PC-9 (cell line): ENCODE results near the gene TMPRSS11B. TPM values are rescaled to one million over a fixed set of nuclear protein-coding genes. Genes with fewer than 3 reads are reported as not detected.

Source experiments
- BruUV-seq: library from RNA; stranded (reverse); fragments of 400-500 nt; replicated peaks from 2 replicates; lab custom pipeline; 2021; lab: Mats Ljungman, UMichigan
- CTCF ChIA-PET: fragments of 300-600 bp; sonication (Branson Sonifier 250); formaldehyde crosslinking; loops from one replicate; lab custom pipeline; 2022; ENCODE audit warnings: antibody characterized with exemption; lab: Charles Lee
- POLR2A ChIA-PET: fragments of 300-600 bp; sonication (Branson Sonifier 250); formaldehyde crosslinking; loops from one replicate; lab custom pipeline; 2022; ENCODE audit warnings: antibody characterized with exemption; ENCODE audit not compliant: unreplicated experiment; lab: Charles Lee
- DNase-seq, 2 experiments: peaks; one replicate each; pipeline versions ENCODE4 v3.0.0 to v3.0.0-alpha.2; 2015 to 2022; ENCODE audit warnings: mixed read lengths in 1 of 2
- H2AFZ ChIP-seq: fragments of 200-600 bp; sonication (generic); 2 replicates; pipeline ENCODE4 v1.8.1; 2017; ENCODE audit warnings: antibody characterized with exemption
- H3F3A ChIP-seq: fragments of 200-600 bp; sonication (generic); 2 replicates; pipeline ENCODE4 v1.8.1; 2017; ENCODE audit warnings: antibody characterized with exemption, mild to moderate bottlenecking, low read depth; ENCODE audit not compliant: insufficient read depth
- H3K27ac ChIP-seq: fragments of 200-600 bp; sonication (generic); 2 replicates; pipeline ENCODE4 v1.6.1; 2016; ENCODE audit warnings: mixed run types
- H3K27me3 ChIP-seq: fragments of 200-600 bp; sonication (generic); 2 replicates; pipeline ENCODE4 v1.6.1; 2016; ENCODE audit warnings: low read depth, mixed run types; ENCODE audit not compliant: insufficient read depth
- H3K36me3 ChIP-seq: fragments of 200-600 bp; sonication (generic); 2 replicates; pipeline ENCODE4 v1.6.1; 2016; ENCODE audit warnings: low read depth, mixed run types
- H3K4me1 ChIP-seq: fragments of 200-600 bp; sonication (generic); replicated peaks from 2 replicates; pipeline ENCODE4 v1.6.1; 2016; ENCODE audit warnings: mixed run types; ENCODE audit not compliant: insufficient read depth
- H3K4me2 ChIP-seq: fragments of 200-600 bp; sonication (generic); 2 replicates; pipeline ENCODE4 v1.6.1; 2017; ENCODE audit warnings: mixed run types
- H3K4me3 ChIP-seq: fragments of 200-600 bp; sonication (generic); 2 replicates; pipeline ENCODE4 v1.6.1; 2016; ENCODE audit warnings: mixed run types
- H3K79me2 ChIP-seq: fragments of 200-600 bp; sonication (generic); 2 replicates; pipeline ENCODE4 v1.6.1; 2017; ENCODE audit warnings: low read depth, mixed run types
- H3K9me2 ChIP-seq: fragments of 200-600 bp; sonication (generic); 2 replicates; pipeline ENCODE4 v1.8.1; 2017; ENCODE audit warnings: mild to moderate bottlenecking; ENCODE audit not compliant: insufficient read depth
- H3K9me3 ChIP-seq: fragments of 200-600 bp; sonication (generic); 2 replicates; pipeline ENCODE4 v1.8.1; 2016; ENCODE audit warnings: low read depth; ENCODE audit not compliant: insufficient read depth
- H4K20me1 ChIP-seq: fragments of 200-600 bp; sonication (generic); 2 replicates; pipeline ENCODE4 v1.8.1; 2017; ENCODE audit not compliant: insufficient read depth
- EZH2 ChIP-seq: fragments of 200-600 bp; sonication (generic); IDR thresholded peaks from 2 replicates; pipeline ENCODE4 v1.8.0; 2017; ENCODE audit warnings: antibody characterized with exemption, low read depth
- intact Hi-C: fragments of 100-400 bp; cut with micrococcal nuclease; formaldehyde crosslinking; loops from one replicate; pipeline ENCODE4 v1.10.0; 2022; ENCODE audit not compliant: unreplicated experiment
- total RNA-seq: library from RNA; stranded (reverse); gene quantifications from 2 replicates; pipeline ENCODE4 v1.2.3, GENCODE V29; 2021
- TF ChIP-seq, protein P1 (sequence below): fragments of 200-600 bp; sonication (generic); conservative IDR thresholded peaks from 2 replicates; pipeline ENCODE4 v1.6.1; 2017; ENCODE audit warnings: mixed run types, antibody characterized with exemption, mild to moderate bottlenecking, moderate library complexity

The TMPRSS11B gene
- total RNA-seq, 1 experiment from 2014 or later, result not detected

GRCh38 chr4:68264875-68265565 is 19.5 kb upstream of the TMPRSS11B start:
- no peak overlapping the region for H3K4me3 ChIP-seq
- H3K4me2 ChIP-seq, result no peak overlapping the region
- H3K9me3 ChIP-seq, result no peaks in the 10 kb centered on the region
- H3K36me3 ChIP-seq, result no peaks in the 10 kb centered on the region
- DNase-seq, result no peak
- H3K9me2 ChIP-seq, result no peaks in the 10 kb centered on the region
- H3K27ac ChIP-seq, result no peak overlapping the region
- no peaks in the 10 kb centered on the region for H3K79me2 ChIP-seq
- POLR2A ChIA-PET, result no interaction called here
- H2AFZ ChIP-seq, result no peak overlapping the region
- BruUV-seq, result no TSS peak
- intact Hi-C loops, result no loop called here
- CTCF ChIA-PET, result no interaction called here
- H3F3A ChIP-seq, result no peaks in the 10 kb centered on the region
- H4K20me1 ChIP-seq, result no peaks in the 10 kb centered on the region
- TF ChIP-seq EZH2, result no peak
- TF ChIP-seq, protein P1, sequence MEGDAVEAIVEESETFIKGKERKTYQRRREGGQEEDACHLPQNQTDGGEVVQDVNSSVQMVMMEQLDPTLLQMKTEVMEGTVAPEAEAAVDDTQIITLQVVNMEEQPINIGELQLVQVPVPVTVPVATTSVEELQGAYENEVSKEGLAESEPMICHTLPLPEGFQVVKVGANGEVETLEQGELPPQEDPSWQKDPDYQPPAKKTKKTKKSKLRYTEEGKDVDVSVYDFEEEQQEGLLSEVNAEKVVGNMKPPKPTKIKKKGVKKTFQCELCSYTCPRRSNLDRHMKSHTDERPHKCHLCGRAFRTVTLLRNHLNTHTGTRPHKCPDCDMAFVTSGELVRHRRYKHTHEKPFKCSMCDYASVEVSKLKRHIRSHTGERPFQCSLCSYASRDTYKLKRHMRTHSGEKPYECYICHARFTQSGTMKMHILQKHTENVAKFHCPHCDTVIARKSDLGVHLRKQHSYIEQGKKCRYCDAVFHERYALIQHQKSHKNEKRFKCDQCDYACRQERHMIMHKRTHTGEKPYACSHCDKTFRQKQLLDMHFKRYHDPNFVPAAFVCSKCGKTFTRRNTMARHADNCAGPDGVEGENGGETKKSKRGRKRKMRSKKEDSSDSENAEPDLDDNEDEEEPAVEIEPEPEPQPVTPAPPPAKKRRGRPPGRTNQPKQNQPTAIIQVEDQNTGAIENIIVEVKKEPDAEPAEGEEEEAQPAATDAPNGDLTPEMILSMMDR, result no peak
- no peaks in the 10 kb centered on the region for H3K4me1 ChIP-seq
- no peaks in the 10 kb centered on the region for H3K27me3 ChIP-seq

GRCh38 chr4:68259191-68259590 is 13.7 kb upstream of the TMPRSS11B start:
- H3K4me3 ChIP-seq, result no peak overlapping the region
- DNase-seq, result no peak
- no peaks in the 10 kb centered on the region for H3K79me2 ChIP-seq
- no peaks in the 10 kb centered on the region for H3K4me1 ChIP-seq
- no peak overlapping the region for H2AFZ ChIP-seq
- H4K20me1 ChIP-seq, result no peaks in the 10 kb centered on the region
- no peaks in the 10 kb centered on the region for H3K9me2 ChIP-seq
- H3F3A ChIP-seq, result no peaks in the 10 kb centered on the region
- ChIA-PET POLR2A (no interaction called here), CTCF (no interaction called here)
- no peaks in the 10 kb centered on the region for H3K36me3 ChIP-seq
- no peak overlapping the region for H3K27ac ChIP-seq
- no peaks in the 10 kb centered on the region for H3K27me3 ChIP-seq
- no TSS peak for BruUV-seq
- no peaks in the 10 kb centered on the region for H3K9me3 ChIP-seq
- H3K4me2 ChIP-seq, result no peak overlapping the region
- TF ChIP-seq EZH2, result no peak
- TF ChIP-seq, protein P1, result no peak
- intact Hi-C loops, result no loop called here

DNA sequence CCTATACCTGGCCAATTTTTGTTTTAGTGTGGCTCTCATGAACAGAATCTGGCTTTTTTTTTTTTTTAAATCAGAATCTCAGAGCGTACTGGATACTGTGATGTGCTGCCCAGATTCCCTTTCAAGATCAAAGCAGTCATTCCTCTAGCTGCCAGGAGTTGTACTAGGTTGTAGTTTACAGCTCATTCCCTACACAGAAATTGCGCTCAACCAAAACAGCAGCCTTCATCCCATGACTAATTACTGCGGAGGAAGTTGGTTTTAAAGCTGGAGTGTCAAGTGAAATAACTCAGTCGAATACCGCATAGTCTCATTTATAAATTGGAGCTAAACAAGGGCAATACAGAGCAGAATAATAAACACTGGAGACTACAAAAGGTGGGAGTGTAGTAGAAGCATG is 12.2 kb upstream of the TMPRSS11B start:
- intact Hi-C loops, result no loop called here
- Histone ChIP-seq H4K20me1 (no peaks in the 10 kb centered on the region), H3K27me3 (no peaks in the 10 kb centered on the region), H3K27ac (no peak overlapping the region), H3K79me2 (no peaks in the 10 kb centered on the region), H3K9me3 (no peaks in the 10 kb centered on the region), H3K36me3 (no peaks in the 10 kb centered on the region), H3K4me2 (no peak overlapping the region), H3F3A (no peaks in the 10 kb centered on the region), H3K4me1 (no peaks in the 10 kb centered on the region), H3K4me3 (no peak overlapping the region), H2AFZ (no peak overlapping the region), H3K9me2 (no peaks in the 10 kb centered on the region)
- TF ChIP-seq, protein P1, result no peak
- no peak for TF ChIP-seq EZH2
- no TSS peak for BruUV-seq
- POLR2A ChIA-PET, result no interaction called here
- CTCF ChIA-PET, result no interaction called here
- DNase-seq, result no peak
